B cell (primary cell): Measurements from ENCODE around the gene MAPKAP1. TPM values are rescaled to one million over a fixed set of nuclear protein-coding genes. Genes with fewer than 3 reads are reported as not detected.

ENCODE experiments used
- ATAC-seq: fragments of 200-7000 bp; cut with Tn5 transposase; one replicate; pipeline ENCODE4 v1.10.0; 2021; ENCODE audit warnings: low read depth, mild to moderate bottlenecking, moderate number of reproducible peaks, moderate library complexity
- CTCF ChIA-PET: fragments of 350-600 bp; sonication (Branson Sonifier 250); formaldehyde crosslinking; loops from one replicate; lab custom pipeline; 2021; ENCODE audit warnings: antibody characterized with exemption, inconsistent platforms; lab: Charles Lee
- POLR2A ChIA-PET: fragments of 350-600 bp; sonication (Branson Sonifier 250); formaldehyde crosslinking; loops from one replicate; lab custom pipeline; 2021; ENCODE audit warnings: antibody characterized with exemption; lab: Charles Lee
- DNase-seq: peaks from one replicate; pipeline ENCODE4 v3.0.0; 2013
- H2AFZ ChIP-seq: 2 replicates; pipeline ENCODE4 v1.6.1; 2012; ENCODE audit warnings: mild to moderate bottlenecking, low read depth, low read length; ENCODE audit not compliant: insufficient read depth, poor library complexity, severe bottlenecking
- H3K27ac ChIP-seq, 2 donors: 1 replicate in 1 of 2; 2 replicates in 1 of 2; pipeline ENCODE4 v1.5.1; 2012 to 2013; ENCODE audit warnings: low read length in 2 of 2, mild to moderate bottlenecking in 2 of 2, moderate library complexity in 1 of 2
- H3K27me3 ChIP-seq, 4 experiments: fragments of 200-600 bp in 1 of 4; sonication (generic) in 1 of 4; replicated peaks in 1 of 4; 1 replicate in 2 of 4; 2 replicates in 2 of 4; pipeline versions ENCODE4 v1.6.1 to v1.7.0; 2013 to 2016; ENCODE audit warnings: low read length in 3 of 4, mild to moderate bottlenecking in 2 of 4, mixed read lengths in 1 of 4, moderate library complexity in 1 of 4; ENCODE audit not compliant: insufficient read depth in 4 of 4, control insufficient read depth in 3 of 4; ENCODE audit errors: control extremely low read depth in 1 of 4
- H3K36me3 ChIP-seq, 2 experiments: replicated peaks in 1 of 2; 1 replicate in 1 of 2; 2 replicates in 1 of 2; pipeline versions ENCODE4 v1.6.1 to v1.7.1; 2013; ENCODE audit warnings: low read length in 1 of 2; ENCODE audit not compliant: insufficient read depth in 2 of 2, control insufficient read depth in 1 of 2; ENCODE audit errors: control extremely low read depth in 1 of 2, extremely low read depth in 1 of 2
- H3K4me1 ChIP-seq, 2 donors: fragments of 200-600 bp in 1 of 2; sonication (generic) in 1 of 2; 1 replicate in 1 of 2; 2 replicates in 1 of 2; pipeline versions ENCODE4 v1.5.1 to v1.6.1; 2013 to 2017; ENCODE audit warnings: low read length in 2 of 2; ENCODE audit not compliant: control insufficient read depth in 2 of 2, insufficient read depth in 2 of 2
- H3K4me2 ChIP-seq: replicated peaks from 2 replicates; pipeline ENCODE3; 2012; ENCODE audit warnings: mild to moderate bottlenecking, low read depth, low read length; ENCODE audit not compliant: poor library complexity, severe bottlenecking
- H3K4me3 ChIP-seq, 5 experiments: fragments of 200-600 bp in 1 of 5; sonication (generic) in 1 of 5; 1 replicate in 3 of 5; 2 replicates in 2 of 5; pipeline versions ENCODE4 v1.5.1 to v1.7.0; 2011 to 2016; ENCODE audit warnings: low read length in 4 of 5, mild to moderate bottlenecking in 4 of 5, low read depth in 2 of 5, control low read depth in 1 of 5, moderate library complexity in 1 of 5; ENCODE audit not compliant: insufficient read depth in 1 of 5; ENCODE audit errors: control extremely low read depth in 1 of 5, extremely low read depth in 1 of 5
- H3K79me2 ChIP-seq: fragments of 200-600 bp; sonication (generic); one replicate; pipeline ENCODE4 v1.6.0; 2016; ENCODE audit warnings: low read length; ENCODE audit not compliant: control insufficient read depth, insufficient read depth
- H3K9ac ChIP-seq: fragments of 200-600 bp; sonication (generic); 2 replicates; pipeline ENCODE4 v1.6.1; 2017; ENCODE audit warnings: mild to moderate bottlenecking, low read length, moderate library complexity
- H3K9me3 ChIP-seq, 3 donors: one replicate each; pipeline versions ENCODE4 v1.6.1 to v1.7.1; 2013; ENCODE audit warnings: low read length in 2 of 3; ENCODE audit not compliant: control insufficient read depth in 2 of 3, insufficient read depth in 1 of 3; ENCODE audit errors: control extremely low read depth in 1 of 3
- H4K20me1 ChIP-seq: 2 replicates; pipeline ENCODE4 v1.6.0; 2012; ENCODE audit warnings: mild to moderate bottlenecking, low read length; ENCODE audit not compliant: insufficient read depth, control insufficient read depth, poor library complexity, severe bottlenecking
- H3K27ac Mint-ChIP-seq: one replicate; pipeline ENCODE4 v1.8.0; 2021; ENCODE audit warnings: mixed read lengths
- H3K27me3 Mint-ChIP-seq: one replicate; pipeline ENCODE4 v1.8.0; 2021; ENCODE audit warnings: mixed read lengths
- H3K4me1 Mint-ChIP-seq: one replicate; pipeline ENCODE4 v1.8.0; 2021; ENCODE audit warnings: mixed read lengths
- H3K4me3 Mint-ChIP-seq: one replicate; pipeline ENCODE4 v1.8.0; 2021; ENCODE audit warnings: mixed read lengths
- H3K9me3 Mint-ChIP-seq: one replicate; pipeline ENCODE4 v1.8.0; 2022; ENCODE audit warnings: mixed read lengths; ENCODE audit not compliant: insufficient read depth
- CTCF ChIP-seq: fragments of 200-600 bp; IDR thresholded peaks from one replicate; pipeline ENCODE4 v1.8.0; 2022; ENCODE audit warnings: antibody characterized with exemption, mild to moderate bottlenecking
- EZH2 ChIP-seq: IDR thresholded peaks from 2 replicates; pipeline ENCODE4 v1.6.1; 2012; ENCODE audit warnings: borderline replicate concordance, low read depth, mild to moderate bottlenecking, moderate library complexity, low read length; ENCODE audit not compliant: insufficient read depth, poor library complexity, severe bottlenecking
- WGBS: methylation state at CpG from one replicate; pipeline ENCODE4 v1.1.5; 2013; ENCODE audit warnings: missing lambda C conversion rate; ENCODE audit not compliant: insufficient coverage; 5-methylcytosine and 5-hydroxymethylcytosine counted together
- intact Hi-C: fragments of 100-400 bp; cut with micrococcal nuclease; formaldehyde crosslinking; loops from one replicate; pipeline ENCODE4 v1.10.0; 2022
- polyA plus RNA-seq: library from polyadenylated mRNA; depleted of rRNA; stranded (reverse); fragments of >200 nt; gene quantifications from 2 replicates; pipeline ENCODE4 v1.2.3, GENCODE V29; 2012
- small RNA-seq: library from RNA; depleted of rRNA; stranded (forward); fragments of <200 nt; gene quantifications from one replicate; pipeline ENCODE3, GENCODE V24; 2012; ENCODE audit warnings: low replicate concordance, low read depth; ENCODE audit not compliant: insufficient read length
- total RNA-seq, 2 donors: library from RNA; stranded (reverse); fragments of 120-200 nt in 1 of 2; gene quantifications; 1 replicate in 1 of 2; 2 replicates in 1 of 2; pipeline versions ENCODE4 v1.2.3 to v1.2.4, GENCODE V29; 2013 to 2022

Gene MAPKAP1
- total and polyA plus RNA-seq, 2 donors (not counting 1 experiment from before 2014, with no cell fraction given) = 51.6 to 62.4 TPM

- H3K27ac ChIP-seq = no peak overlapping the region
- ATAC-seq = no peak
- no peaks in the 10 kb centered on the region for H3K79me2 ChIP-seq
- no peak overlapping the region for H3K9ac ChIP-seq
- ChIA-PET POLR2A (no interaction called here), CTCF (no interaction called here)
- no peak overlapping the region for H2AFZ ChIP-seq
- no peaks in the 10 kb centered on the region for H3K27me3 ChIP-seq
- Mint-ChIP-seq H3K4me1 (no peaks in the 10 kb centered on the region), H3K27ac (no peak overlapping the region), H3K27me3 (peaks cover 4% of the 10 kb centered on the region), H3K9me3 (no peaks in the 10 kb centered on the region), H3K4me3 (no peak overlapping the region)
- WGBS = 84% methylated on average over 13 of the region's 14 CpGs
- no peak overlapping the region for H3K4me3 ChIP-seq
- intact Hi-C loops = no loop called here
- no peaks in the 10 kb centered on the region for H3K36me3 ChIP-seq
- no peak for TF ChIP-seq CTCF
- TF ChIP-seq EZH2 = no peak
- no peaks in the 10 kb centered on the region for H3K9me3 ChIP-seq
- H3K4me2 ChIP-seq = no peak overlapping the region
- no peak for DNase-seq
- no peaks in the 10 kb centered on the region for H4K20me1 ChIP-seq
- no peaks in the 10 kb centered on the region for H3K4me1 ChIP-seq
Measured at GRCh38 chr9:125387861-125388524, 319.0 kb downstream of the MAPKAP1 start.

Small RNA genes within 50 kb of the gene (small RNA-seq; reads per million reads assigned to genes)
- not detected for gene RF00017

Other genes starting within 250 kb of the MAPKAP1 start
- gene PBX3, start 40.2 kb upstream of the MAPKAP1 start, total RNA-seq = 39.0 and 48.5 TPM in 2 replicates
- 15.5 and 15.9 TPM in 2 replicates for gene PBX3, start 40.2 kb upstream of the MAPKAP1 start, polyA plus RNA-seq